Measurements from ENCODE around the gene EXD3.
"Not testable (repeated sequence)": the region's sequence is repeated elsewhere in the genome, so short reads cannot be mapped to it uniquely, and the experiment has no call there.

Gene EXD3

DNA sequence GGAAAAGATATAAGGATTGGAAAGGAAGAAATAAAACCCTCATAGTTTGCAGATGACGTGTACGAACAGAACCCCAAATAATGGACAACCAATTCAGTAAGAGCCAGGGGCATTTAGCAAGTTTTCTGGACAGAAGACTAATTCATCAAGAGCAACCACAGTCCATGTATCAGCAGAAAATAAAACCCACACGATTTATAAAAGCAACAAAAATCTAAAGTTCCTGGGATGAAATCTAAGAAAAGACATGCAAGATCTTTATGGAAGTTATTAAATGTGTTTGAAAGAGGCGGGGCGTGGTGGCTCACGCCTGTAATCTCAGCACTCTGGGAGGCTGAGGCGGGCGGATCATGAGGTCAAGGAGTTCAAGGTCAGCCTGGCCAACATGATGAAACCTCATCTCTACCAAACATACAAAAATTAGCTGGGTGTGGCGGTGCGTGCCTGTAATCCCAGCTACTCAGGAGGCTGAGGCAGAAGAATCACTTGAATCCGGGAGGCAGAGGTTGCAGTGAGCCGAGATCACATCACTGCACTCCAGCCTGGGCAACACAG, 83.0 kb downstream of the EXD3 start:
- DNase-seq (ENCODE audit: low spot score) = not testable (repeated sequence)

- no peak for DNase-seq (ENCODE audit: low spot score)
Measured at GRCh38 chr9:137339045-137339907, 83.7 kb downstream of the EXD3 start.

DNA sequence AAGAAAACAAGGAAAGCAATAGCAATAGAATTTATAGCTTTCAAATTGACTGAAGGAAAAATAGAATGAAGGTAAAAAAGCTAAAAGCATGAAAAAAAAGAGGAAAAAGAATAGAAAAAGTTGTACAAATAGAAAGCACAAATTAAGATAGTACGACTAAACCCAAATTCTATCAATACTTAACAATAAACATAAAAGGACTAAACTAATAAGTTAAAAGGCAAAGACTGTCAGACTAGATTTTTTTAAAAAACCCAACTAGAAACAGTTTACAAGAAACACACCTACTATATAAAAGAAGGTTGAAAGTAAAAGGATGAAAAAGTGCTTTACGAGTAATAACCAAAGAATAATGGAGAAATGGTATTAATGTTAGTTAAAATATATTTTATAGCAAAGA, 86.2 kb downstream of the EXD3 start:
- no peak for DNase-seq (ENCODE audit: low spot score)

GRCh38 chr9:137333016-137333671, 89.8 kb downstream of the EXD3 start:
- DNase-seq (ENCODE audit: low spot score) = no peak

DNA sequence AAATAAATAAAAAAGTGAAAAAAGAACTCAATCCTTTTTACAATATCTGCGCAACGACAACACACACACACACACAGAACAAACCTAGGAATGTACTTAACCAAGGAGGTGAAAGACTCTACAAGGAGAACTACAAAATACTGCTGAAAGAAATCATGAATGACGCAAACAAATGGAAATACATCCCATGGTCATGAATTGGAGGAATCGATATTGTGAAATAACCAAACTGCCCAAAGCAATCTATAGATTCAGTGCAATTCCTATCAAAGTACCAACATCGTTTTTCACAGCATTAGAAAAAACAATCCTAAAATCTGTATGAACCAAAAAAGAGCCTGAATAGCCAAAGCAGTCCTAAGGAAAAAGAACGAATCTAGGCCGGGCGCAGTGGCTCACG, 91.0 kb downstream of the EXD3 start:
- no peak for DNase-seq (ENCODE audit: low spot score)

- no peak for DNase-seq (ENCODE audit: low spot score)
Measured at GRCh38 chr9:137330689-137331088, 92.3 kb downstream of the EXD3 start.

- DNase-seq (ENCODE audit: low spot score) = not testable (repeated sequence)
Measured at GRCh38 chr9:137329590-137329989, 93.4 kb downstream of the EXD3 start.

GRCh38 chr9:137327641-137328550, 95.1 kb downstream of the EXD3 start:
- not testable (repeated sequence) for DNase-seq (ENCODE audit: low spot score)

DNA sequence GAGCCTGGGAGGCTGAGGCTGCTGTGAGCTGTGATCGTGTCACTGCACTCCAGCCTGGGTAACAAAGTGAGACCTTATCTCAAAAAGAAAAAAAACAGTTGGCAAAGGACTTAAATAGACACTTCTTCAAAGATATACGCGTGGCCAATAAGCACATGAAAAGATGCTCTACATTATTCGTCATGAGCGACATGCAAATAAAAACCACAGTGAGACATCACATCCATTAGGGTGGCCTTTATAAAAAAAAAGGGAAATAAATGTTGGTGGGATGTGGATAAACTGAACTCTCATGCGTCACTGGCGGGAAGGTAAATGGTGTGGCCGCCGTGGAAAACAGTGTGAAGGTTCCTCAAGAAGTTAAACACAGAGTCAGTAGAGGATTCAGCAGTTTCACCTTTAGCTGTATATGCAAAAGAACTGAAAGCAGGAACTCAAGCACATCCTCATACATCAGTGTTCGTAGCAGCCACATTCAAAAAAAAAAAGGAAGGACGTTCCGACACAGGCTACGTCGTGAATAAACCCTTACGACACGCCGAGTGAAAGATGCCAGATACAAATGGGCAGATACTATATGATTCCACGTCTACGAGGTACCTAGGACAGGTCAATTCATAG, 96.4 kb downstream of the EXD3 start:
- DNase-seq (ENCODE audit: low spot score) = no peak

- DNase-seq (ENCODE audit: low spot score) = no peak
Measured at GRCh38 chr9:137325799-137326198, 97.2 kb downstream of the EXD3 start.

DNA sequence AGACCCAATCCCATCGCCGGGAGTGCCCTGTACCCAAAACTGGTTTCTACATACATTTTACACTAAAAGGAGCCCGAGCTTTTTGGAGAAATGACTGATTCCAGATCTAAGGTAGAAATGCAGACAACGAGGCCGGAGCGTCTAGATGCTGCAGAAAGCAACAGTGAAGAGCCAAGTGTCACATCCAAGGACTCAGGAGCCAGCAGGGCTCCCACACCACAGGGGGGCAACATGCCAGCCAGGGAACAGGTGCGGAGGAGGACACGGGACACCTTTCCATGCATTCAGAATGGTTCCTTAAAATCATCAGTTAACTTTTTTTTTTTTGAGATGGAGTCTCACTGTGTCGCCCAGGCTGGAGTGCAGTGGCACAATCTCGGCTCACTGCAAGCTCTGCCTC, 97.8 kb downstream of the EXD3 start:
- no peak for DNase-seq (ENCODE audit: low spot score)

- no peak for DNase-seq (ENCODE audit: low spot score)
Measured at GRCh38 chr9:137323531-137324331, 99.2 kb downstream of the EXD3 start.

DNA sequence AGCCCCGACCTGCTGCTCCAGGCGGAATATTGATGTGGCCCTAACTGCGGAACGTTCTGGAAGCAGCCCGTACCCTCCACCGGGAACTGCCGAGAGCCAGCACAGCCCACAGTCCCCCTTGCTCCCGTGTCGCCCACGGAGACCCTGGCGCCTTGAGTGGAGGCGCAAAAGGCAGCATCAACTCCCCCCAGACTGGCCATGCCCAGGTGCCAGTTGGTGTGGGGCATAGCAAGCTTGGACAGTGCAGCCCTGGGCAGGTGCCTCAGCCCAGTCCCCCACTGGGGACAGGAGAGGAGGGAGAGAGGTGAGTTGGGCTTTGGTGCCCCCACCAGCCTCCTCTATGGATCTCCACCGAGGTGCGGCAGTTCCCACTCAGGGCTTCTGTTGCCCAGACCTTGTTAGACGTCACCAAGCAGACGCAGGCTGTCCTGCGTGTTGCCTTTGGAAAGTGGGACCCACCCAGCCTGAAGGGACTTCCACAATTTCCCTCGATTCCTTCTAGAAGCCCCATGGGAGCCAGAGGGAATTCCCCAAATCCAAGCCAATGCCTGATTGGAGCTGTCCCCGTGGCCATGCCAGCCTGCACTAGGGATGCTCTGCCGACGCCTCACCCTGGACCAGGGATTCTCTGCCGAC, 101.1 kb downstream of the EXD3 start:
- DNase-seq (ENCODE audit: low spot score) = peak; percentile 7

GRCh38 chr9:137320555-137321384, 102.2 kb downstream of the EXD3 start:
- peak; percentile 57 for DNase-seq (ENCODE audit: low spot score)

DNA sequence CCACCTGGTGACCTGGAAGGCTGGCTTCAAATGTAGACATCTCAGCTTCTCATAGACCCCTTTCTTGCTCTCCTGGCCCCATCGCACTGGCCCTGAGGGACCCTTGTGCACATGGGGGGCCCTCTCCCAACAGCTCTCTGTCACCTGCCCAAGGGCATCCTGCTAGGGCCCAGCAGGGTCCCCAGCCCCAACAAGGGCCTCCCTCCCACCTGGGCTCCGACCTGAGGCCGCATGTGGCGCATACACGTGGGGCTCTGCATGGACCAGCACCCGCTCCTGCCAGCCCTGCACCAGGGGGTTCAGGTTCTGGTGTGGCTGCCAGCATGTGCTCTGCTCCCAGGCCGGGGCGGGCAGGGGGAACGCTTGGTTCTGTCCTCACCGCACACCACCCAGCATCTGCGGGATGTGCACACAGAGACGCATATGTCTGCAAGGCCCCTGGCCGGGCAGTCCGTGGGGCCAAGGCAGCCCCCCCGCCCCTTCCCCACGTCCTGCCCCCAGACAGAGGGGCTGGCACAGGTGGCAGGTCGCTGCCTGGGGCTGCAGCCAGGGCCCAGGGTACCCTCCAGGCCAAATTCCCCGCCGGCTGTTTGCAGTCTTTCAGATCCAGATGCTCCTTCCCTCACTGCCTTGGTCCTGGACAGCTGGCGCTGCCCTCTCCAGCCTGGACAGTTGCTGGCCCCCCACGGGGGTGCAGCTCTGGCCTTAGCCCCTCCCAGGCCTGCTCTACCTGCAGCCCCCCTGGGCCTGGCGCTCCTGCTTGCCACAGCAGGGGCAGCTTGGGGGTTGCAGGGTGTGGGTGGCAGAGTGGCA, 103.0 kb downstream of the EXD3 start:
- DNase-seq (ENCODE audit: low spot score) = peak; percentile 6

DNA sequence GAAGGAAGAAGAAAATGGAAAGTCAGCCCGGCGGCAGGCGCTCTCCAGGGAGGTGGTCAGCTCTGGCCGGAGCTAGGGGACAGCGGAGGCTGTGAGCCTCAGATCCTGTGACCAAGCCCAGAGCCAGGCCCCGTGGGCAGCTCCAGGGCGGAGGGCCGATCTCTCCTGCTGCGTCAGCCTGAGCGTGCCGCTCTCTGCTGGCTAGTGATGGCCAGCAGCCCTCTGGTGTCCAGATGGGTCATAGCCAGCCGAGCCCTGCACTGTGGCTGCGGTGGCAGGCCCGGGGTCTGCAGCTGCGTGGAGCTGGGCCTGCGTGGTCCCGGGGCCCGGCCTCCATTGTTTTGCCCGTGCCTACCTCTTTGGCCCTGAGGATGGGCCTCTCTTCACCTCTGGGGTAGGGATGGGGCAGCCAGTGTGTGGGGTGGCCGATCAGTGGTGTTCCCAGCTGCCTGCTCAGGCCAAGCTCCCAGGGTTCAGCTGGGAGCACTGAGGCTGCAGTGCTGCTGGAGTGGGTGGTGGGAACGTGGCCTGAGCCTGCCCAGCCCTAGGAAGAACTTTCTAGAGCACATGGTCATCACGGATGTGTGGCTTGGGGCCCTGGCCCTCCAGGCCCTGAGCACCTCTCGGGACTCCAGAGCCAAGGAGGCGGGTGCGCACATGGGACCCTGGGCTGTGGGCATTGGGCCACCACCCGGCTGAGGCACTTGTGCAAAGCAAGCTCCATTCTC, 103.8 kb downstream of the EXD3 start:
- DNase-seq (ENCODE audit: low spot score) = peak; percentile 81

- DNase-seq (ENCODE audit: low spot score) = peak; percentile 7
Measured at GRCh38 chr9:137318602-137319001, 104.4 kb downstream of the EXD3 start.

All from iPS-NIHi11 (cell line).